Fibroblast of skin of back (primary cell): ENCODE results near the gene GNA12.
"Not testable (repeated sequence)": the region's sequence is repeated elsewhere in the genome, so short reads cannot be mapped to it uniquely, and the experiment has no call there.

Source experiments
- DNase-seq: peaks from one replicate; pipeline ENCODE4 v3.0.0-alpha.2; 2013

GNA12 gene

GRCh38 chr7:2689951-2690705 lies 154.0 kb downstream of the GNA12 start:
- peak; percentile 49 for DNase-seq

- DNase-seq = no peak
Observed at GRCh38 chr7:2689343-2689847, 154.7 kb downstream of the GNA12 start.

DNA sequence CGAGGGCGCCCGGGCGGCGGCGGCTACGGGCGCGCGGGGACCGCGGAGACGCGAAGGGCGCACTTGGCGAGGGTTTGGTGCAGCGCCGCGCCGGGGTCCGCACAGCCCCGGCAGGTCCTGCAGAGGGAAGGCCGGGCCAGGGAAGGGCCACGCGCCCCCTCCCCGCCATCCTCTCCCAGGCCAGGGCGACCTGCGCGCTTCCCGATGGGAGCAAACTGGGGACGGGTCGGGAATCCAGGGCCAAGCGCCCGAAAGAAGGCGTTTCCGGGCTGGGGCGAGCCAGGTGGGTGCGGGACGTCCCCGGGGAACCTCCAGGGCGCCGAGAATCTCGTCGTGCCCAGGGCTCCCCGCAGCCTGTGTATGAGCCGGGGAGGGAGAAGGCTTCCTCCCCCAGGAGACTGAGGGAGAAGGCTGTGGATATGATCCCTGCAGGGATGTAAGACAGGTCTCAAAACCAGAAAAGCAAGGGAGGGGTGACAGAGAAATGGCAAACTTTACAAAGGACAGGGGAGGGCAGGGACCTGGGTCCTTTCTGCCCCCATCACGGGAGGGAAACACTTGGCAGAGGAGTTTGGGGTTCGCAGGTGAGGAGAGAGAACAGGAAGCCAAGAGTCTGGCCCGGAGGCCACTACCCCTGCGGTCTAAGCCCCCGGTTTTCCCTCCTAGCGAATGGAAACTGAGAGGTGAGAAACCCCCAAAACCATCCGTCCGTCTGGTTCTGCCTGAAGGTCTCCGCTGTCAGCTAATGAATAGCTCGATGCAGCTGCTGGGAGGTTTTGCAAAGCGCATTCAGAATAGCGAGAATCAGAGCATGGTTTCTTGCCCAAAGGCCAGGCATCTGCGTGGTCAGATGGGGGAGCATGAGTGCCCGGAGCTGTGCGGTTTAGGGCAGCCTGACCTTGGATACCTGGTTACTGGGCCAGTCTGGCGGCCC lies 155.4 kb downstream of the GNA12 start:
- DNase-seq = no peak

- peak; percentile 9 for DNase-seq
Observed at GRCh38 chr7:2687881-2688318, 156.2 kb downstream of the GNA12 start, which contains the start of gene AMZ1. Gene AMZ1 (plus strand): TSS chr7:2688202. CDS start chr7:2700452, 12,250 bp downstream.

GRCh38 chr7:2687338-2687869 lies 156.7 kb downstream of the GNA12 start:
- DNase-seq = peak; percentile 71

DNA sequence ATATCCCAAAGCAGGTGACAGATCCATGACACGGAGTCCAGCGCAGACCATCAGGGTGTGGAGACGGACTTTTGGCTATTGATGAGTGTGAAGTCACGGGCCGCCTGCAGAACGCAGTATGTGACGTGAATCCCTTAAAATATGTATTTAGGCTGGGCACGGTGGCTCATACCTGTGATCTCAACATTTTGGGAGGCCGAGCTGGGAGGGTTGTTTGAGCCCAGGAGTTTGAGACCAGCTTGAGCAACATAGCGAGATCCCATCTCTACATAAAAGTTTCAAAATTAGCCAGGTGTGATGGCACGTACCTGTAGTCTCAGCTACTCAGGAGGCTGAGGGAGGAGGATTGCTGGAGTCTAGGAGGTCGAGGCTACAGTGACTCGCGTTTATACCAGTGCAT lies 158.0 kb downstream of the GNA12 start:
- DNase-seq = no peak

- no peak for DNase-seq
Observed at GRCh38 chr7:2684501-2684900, 159.6 kb downstream of the GNA12 start.

GRCh38 chr7:2681929-2682799 lies 161.9 kb downstream of the GNA12 start:
- no peak for DNase-seq

DNA sequence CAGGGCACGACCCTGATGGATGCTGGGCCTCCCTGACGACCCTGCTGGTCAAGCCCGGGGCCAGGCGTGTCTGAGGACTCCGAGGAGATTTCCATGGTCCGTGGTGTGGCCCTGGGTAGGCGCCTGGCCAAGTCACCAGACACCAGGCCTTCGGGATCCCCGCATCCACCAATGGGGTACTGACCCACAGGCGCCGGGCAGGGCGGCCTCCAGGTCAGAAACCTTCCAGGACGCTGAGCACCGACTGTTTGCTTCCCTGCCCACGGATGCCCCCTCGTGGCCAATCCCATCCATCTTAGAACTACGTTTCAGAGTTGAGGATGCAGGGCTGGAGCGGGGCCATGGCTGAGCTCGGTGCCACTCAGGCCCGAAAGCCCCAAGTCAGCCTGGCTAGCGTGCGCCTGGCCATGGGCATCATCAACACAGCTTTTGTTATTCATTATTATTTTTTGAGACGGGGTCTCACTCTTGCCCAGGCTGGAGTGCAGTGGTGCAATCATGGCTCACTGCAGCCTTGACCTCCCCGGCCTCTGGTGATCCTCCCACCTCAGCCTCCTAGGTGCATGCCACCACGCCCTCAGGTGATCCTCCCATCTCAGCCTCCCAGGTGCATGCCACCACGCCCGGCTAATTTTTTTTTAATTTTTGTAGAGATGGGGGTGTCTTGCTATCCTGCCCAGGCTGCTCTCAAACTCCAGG lies 163.2 kb downstream of the GNA12 start:
- peak; percentile 62 for DNase-seq

DNA sequence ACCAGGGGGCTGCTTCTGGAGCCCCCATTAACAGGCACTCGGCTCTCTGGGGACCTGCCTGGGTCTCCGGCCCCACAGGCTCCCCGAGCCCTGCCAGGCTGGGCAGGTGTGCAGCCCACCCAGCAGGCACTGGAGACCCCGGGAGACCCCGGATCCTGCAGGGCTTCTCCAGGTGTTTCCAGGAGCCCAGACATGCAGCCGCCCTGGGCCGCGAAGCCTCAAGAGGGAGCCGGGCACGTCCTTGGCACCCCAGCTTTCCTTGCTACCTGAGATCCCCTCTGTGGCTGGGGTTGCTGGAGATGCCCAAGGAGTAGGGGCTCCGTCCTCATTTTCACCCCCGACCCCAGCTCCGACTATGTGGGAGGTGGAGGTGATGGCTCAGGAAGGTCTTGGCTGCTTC lies 163.9 kb downstream of the GNA12 start:
- no peak for DNase-seq

DNA sequence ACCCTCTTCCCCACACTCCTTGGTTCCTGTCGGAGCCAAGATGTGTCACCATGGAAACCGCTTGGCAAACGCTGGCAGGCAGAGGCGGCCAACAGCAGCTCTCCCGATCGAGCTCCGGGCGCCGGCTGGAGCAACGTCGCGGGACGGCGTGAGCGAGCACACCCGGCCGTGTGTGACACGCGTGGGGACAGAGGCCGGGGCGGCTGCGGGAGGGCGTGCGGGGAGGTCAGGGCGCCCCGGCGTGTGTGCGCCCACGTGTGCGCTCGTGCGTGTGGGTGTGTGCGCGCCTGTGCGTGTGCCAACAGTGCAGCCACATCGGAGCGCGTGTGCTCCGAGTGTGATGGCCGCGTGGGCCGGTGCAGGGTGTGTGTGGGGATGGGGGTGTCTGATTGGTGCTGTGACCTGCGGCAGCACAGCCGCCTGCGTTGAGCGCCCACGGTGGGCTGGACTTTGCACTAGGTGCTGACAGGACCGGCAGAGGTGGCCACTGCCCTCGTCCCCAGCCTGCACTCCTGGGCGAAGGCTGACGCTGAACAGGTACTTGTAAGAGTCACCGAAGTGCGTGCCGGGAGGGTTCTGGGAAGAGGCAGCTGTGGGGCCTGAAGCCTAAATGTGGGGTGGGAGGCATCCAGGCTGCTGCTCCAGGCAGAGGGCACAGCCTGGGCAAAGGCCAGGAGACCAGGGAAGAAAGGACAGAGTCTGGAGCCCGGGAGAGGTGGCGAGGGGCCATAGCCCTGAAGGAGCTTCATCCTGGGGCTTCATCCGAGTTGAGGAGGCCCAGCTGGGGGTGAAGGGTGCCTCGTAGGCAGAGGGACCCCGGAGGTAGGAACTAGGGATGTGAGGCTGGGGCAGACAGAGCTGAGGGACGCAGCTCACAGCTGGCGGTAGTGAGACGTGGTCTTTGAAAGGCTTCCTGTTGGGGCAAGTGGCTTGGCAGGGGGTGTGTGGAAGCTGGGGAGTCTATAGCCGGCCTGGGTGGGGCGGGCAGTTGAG lies 164.7 kb downstream of the GNA12 start:
- DNase-seq = not testable (repeated sequence)

DNA sequence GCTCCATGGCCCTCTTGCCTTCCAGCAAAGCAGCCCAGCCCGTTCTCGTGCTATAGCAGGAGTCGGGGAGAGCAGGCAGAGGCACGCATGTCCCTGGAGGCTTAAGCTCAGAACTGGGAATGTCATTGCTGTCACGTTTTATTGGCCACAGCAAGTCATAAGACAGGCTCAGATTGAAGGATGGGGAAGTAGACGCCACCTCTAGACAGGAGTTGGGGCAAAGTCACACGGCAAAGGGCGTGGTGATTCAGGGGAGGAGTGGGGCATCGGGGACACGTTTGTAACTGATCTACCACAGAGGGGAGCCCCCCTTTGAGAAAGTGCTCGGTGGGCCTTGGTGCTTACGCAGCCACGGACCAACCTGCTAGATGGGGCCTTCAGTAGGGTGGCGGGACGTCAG lies 165.7 kb downstream of the GNA12 start:
- not testable (repeated sequence) for DNase-seq
